Calu3 (cell line): ENCODE results near the gene SIPA1L3. TPM values are rescaled to one million over a fixed set of nuclear protein-coding genes. Genes with fewer than 3 reads are reported as not detected.

Experiments
- BruUV-seq: library from RNA; stranded (reverse); fragments of 400-500 nt; replicated peaks from 2 replicates; lab custom pipeline; 2021; lab: Mats Ljungman, UMichigan
- CTCF ChIA-PET: fragments of 300-600 bp; sonication (Branson Sonifier 250); formaldehyde crosslinking; loops from one replicate; lab custom pipeline; 2022; ENCODE audit warnings: antibody characterized with exemption; lab: Charles Lee
- DNase-seq: peaks from one replicate; pipeline ENCODE4 v3.0.0; 2022
- H3K27ac Mint-ChIP-seq: one replicate; pipeline ENCODE4 v1.8.0; 2022; ENCODE audit warnings: mixed read lengths; ENCODE audit not compliant: unreplicated experiment
- H3K27me3 Mint-ChIP-seq: one replicate; pipeline ENCODE4 v1.8.0; 2022; ENCODE audit warnings: mixed read lengths; ENCODE audit not compliant: unreplicated experiment
- H3K36me3 Mint-ChIP-seq: one replicate; pipeline ENCODE4 v1.8.0; 2022; ENCODE audit warnings: mild to moderate bottlenecking, moderate library complexity, mixed read lengths; ENCODE audit not compliant: insufficient read depth, unreplicated experiment
- H3K4me1 Mint-ChIP-seq: one replicate; pipeline ENCODE4 v1.8.0; 2022; ENCODE audit warnings: mild to moderate bottlenecking, low read depth, mixed read lengths; ENCODE audit not compliant: unreplicated experiment
- H3K4me3 Mint-ChIP-seq: one replicate; pipeline ENCODE4 v1.8.0; 2022; ENCODE audit warnings: mild to moderate bottlenecking, low read depth, moderate library complexity, mixed read lengths; ENCODE audit not compliant: unreplicated experiment
- H3K9me3 Mint-ChIP-seq: one replicate; pipeline ENCODE4 v1.8.0; 2022; ENCODE audit warnings: low read depth, mixed read lengths; ENCODE audit not compliant: unreplicated experiment
- CTCF ChIP-seq: fragments of 200-600 bp; IDR thresholded peaks from one replicate; pipeline ENCODE4 v1.8.0; 2022; ENCODE audit warnings: antibody characterized with exemption; ENCODE audit not compliant: unreplicated experiment
- intact Hi-C: fragments of 100-400 bp; cut with micrococcal nuclease; formaldehyde crosslinking; loops from one replicate; pipeline ENCODE4 v1.10.0; 2022; ENCODE audit not compliant: unreplicated experiment
- total RNA-seq: library from RNA; stranded (reverse); gene quantifications from 2 replicates; pipeline ENCODE4 v1.2.3, GENCODE V29; 2022

The SIPA1L3 gene
- total RNA-seq, 1 experiment from 2014 or later, result 127 TPM

DNA sequence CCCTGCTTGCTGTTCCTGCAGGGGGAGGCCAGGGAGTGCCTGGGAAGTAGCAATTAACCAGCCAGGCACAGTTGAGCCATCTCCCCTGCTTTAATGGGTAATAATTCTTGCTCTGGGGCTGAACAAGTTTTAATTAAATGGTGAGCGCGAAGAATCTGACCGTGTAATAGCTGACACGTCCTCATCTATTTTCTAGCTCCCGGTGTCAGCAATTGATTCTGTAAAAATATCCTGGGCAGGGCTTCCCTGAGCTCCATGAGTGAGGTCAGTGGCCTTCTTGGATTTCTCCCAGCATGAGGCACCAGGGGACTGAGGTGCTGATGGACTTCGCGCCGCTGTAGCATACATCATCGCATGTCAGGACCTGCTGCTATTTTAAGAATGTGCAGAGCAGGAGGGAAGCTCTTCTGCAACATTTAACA lies 26.9 kb downstream of the SIPA1L3 start:
- H3K9me3 Mint-ChIP-seq, result no peaks in the 10 kb centered on the region
- H3K4me1 Mint-ChIP-seq, result peaks cover 65% of the 10 kb centered on the region
- BruUV-seq, result TSS peak; percentile 23
- peak overlapping the region; percentile 91 for H3K27ac Mint-ChIP-seq
- intact Hi-C loops, result loop anchor here (2.0 kb wide), 1 partner anchor 27 kb away; the partner anchor contains the start of genes SIPA1L3 and WDR87
- DNase-seq, result peak; percentile 37
- CTCF ChIA-PET, result interaction anchor here (0.9 to 4.1 kb wide), 5 partner anchors 9 to 159 kb away, joined by 3 to 40 read pairs (median 4); partner anchors contain the start of genes SIPA1L3 and WDR87
- H3K36me3 Mint-ChIP-seq, result peaks cover 34% of the 10 kb centered on the region
- peak overlapping the region; percentile 93 for H3K4me3 Mint-ChIP-seq
- no peak for TF ChIP-seq CTCF
- H3K27me3 Mint-ChIP-seq, result no peaks in the 10 kb centered on the region

- no peak for DNase-seq
- Mint-ChIP-seq H3K9me3 (no peaks in the 10 kb centered on the region), H3K36me3 (peaks cover 34% of the 10 kb centered on the region), H3K27me3 (no peaks in the 10 kb centered on the region), H3K4me3 (peak overlapping the region; percentile 24), H3K4me1 (peaks cover 61% of the 10 kb centered on the region), H3K27ac (peak overlapping the region; percentile 91)
- TF ChIP-seq CTCF, result no peak
- CTCF ChIA-PET, result no interaction called here
- intact Hi-C loops, result loop anchor here (5.0 kb wide), 1 partner anchor 67 kb away; no protein-coding TSS in a partner anchor
- BruUV-seq, result no TSS peak
Measured at GRCh38 chr19:37935341-37935740, 28.3 kb downstream of the SIPA1L3 start.

DNA sequence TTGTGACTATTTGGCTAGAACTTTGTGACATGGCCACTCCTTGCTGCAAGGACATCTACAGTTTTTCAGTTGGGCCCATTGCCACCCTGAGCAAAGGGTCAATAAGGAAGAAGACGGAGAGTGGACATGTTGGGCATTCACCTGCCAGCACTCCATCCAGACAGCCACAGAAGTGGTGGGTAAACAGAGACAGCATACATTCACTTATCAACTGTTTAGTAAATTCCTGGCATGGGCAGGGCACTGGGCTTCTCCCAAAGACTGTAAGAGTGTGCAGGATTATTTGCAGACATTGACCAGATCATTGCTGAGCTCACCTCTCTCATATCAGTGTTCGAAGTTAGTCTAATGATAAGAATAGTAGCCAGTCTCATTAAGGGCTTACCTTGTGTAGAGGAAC lies 29.2 kb downstream of the SIPA1L3 start:
- Mint-ChIP-seq H3K9me3 (no peaks in the 10 kb centered on the region), H3K4me3 (peak overlapping the region; percentile 24), H3K27ac (peak overlapping the region; percentile 91), H3K4me1 (peaks cover 64% of the 10 kb centered on the region), H3K36me3 (peaks cover 35% of the 10 kb centered on the region), H3K27me3 (no peaks in the 10 kb centered on the region)
- peak; percentile 37 for DNase-seq
- CTCF ChIA-PET, result interaction anchor here (0.6 kb wide), 2 partner anchors 30 to 176 kb away, joined by 3 to 6 read pairs; partner anchors contain the start of gene WDR87
- BruUV-seq, result no TSS peak
- intact Hi-C loops, result loop anchor here (5.0 kb wide), 1 partner anchor 66 kb away; no protein-coding TSS in a partner anchor
- no peak for TF ChIP-seq CTCF

DNA sequence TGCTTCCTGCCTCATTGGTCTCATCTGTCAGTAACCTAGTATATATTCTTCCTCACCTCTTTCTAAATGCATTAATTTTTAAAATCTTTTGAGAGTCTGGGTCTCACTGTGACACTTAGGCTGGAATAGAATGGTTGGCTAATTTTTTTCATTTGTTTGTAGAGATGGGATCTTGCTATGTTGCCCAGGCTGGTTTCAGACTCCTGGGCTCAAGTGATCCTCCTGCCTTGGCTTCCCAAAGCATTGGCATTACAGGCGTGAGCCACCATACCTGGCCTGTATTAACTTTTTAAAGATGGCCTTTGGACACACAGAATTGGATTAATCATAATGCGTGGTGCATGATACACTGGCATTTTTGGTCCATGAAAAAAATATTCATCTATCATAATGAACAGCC lies 29.9 kb downstream of the SIPA1L3 start:
- H3K27me3 Mint-ChIP-seq, result no peaks in the 10 kb centered on the region
- intact Hi-C loops, result loop anchor here (5.0 kb wide), 1 partner anchor 65 kb away; no protein-coding TSS in a partner anchor
- DNase-seq, result no peak
- peaks cover 71% of the 10 kb centered on the region for H3K4me1 Mint-ChIP-seq
- no TSS peak for BruUV-seq
- no peak for TF ChIP-seq CTCF
- H3K27ac Mint-ChIP-seq, result peak overlapping the region; percentile 91
- peaks cover 40% of the 10 kb centered on the region for H3K36me3 Mint-ChIP-seq
- no peaks in the 10 kb centered on the region for H3K9me3 Mint-ChIP-seq
- H3K4me3 Mint-ChIP-seq, result no peak overlapping the region
- CTCF ChIA-PET, result interaction anchor here (0.6 kb wide), 1 partner anchor 176 kb away, joined by 3 read pairs; no protein-coding TSS in a partner anchor
